IPS DF 6.9 (cell line): ENCODE results near the gene MTCL3.

ENCODE experiments used
- DNase-seq: peaks from one replicate; pipeline ENCODE4 v3.0.0-alpha.2; 2013; ENCODE audit warnings: low read depth, low spot score
- H3K27ac ChIP-seq: one replicate; pipeline ENCODE4 v1.5.1; 2013; ENCODE audit warnings: low read length, control low read depth
- H3K27me3 ChIP-seq: 2 replicates; pipeline ENCODE4 v1.6.1; 2013; ENCODE audit warnings: mild to moderate bottlenecking, low read length; ENCODE audit not compliant: control insufficient read depth, insufficient read depth
- H3K36me3 ChIP-seq: 2 replicates; pipeline ENCODE4 v1.6.1; 2013; ENCODE audit warnings: low read length; ENCODE audit not compliant: control insufficient read depth, insufficient read depth
- H3K4me1 ChIP-seq: 2 replicates; pipeline ENCODE4 v1.6.1; 2013; ENCODE audit warnings: low read length; ENCODE audit not compliant: control insufficient read depth, insufficient read depth
- H3K4me3 ChIP-seq: 2 replicates; pipeline ENCODE4 v1.5.1; 2013; ENCODE audit warnings: mild to moderate bottlenecking, low read length
- H3K9me3 ChIP-seq: 2 replicates; pipeline ENCODE4 v1.6.1; 2013; ENCODE audit warnings: low read length, inconsistent platforms; ENCODE audit not compliant: control insufficient read depth, insufficient read depth
- WGBS: extraction: QIAGEN DNeasy Blood & Tissue Kit; methylation state at CpG from one replicate; pipeline ENCODE4 v1.1.7; 2013; ENCODE audit warnings: mixed read lengths, missing lambda C conversion rate; ENCODE audit not compliant: insufficient read length, insufficient coverage; 5-methylcytosine and 5-hydroxymethylcytosine counted together

Gene MTCL3

DNA sequence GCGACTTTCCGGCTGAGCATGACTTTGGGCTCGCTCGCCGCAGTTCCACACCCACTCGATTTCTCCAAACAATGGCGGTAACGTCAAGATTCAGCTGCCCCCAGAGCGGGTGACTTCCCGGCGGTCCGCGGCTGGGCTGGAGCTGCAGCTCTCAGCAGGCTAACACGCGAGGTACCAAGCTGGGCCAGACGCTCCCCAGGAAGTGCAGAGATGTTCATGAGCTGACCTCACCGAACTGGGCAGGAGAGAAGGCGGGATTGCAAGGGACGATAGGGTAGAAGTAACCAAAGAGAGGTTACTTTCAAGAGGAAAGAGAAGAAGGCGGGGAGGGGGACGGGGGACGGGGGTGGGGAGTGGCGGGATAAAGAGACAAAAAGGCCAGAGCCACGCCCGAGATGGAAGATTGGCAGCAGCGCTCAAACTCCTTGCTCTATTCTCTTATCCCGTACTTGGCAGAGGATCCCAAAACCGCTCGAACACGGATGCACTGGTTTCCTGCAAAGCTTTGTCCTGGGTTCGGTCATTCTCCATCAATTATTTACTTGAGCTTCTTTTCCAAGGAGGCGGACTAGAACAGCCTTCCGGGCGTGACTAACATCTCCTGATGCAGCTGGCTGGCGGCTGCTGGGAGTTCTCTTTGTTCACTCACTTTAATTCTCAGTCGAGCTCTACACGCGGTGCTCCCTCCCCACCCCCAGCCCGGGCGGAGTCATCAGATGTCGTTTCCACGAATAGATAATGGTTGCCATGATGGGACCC is at the start of gene MTCL3:
MTCL3 (minus strand) TSS at position 626 of the 759 bp plus-strand sequence.
- Histone ChIP-seq H3K27ac (no peak within 1 kb of the TSS), H3K9me3 (no peaks in the 10 kb centered on the region), H3K4me1 (peaks cover 3% of the 10 kb centered on the region; the same call in 1 of the 2 replicates), H3K36me3 (no peaks in the 10 kb centered on the region), H3K27me3 (0 out of 2 replicates have a peak, but pooled peaks cover 1% of the 10 kb centered on the region), H3K4me3 (peak within 1 kb of the TSS; percentile 73; the same call in 1 of the 2 replicates)
- WGBS, result no CpG with 5 or more reads among the region's 42 CpGs
- peak; percentile 61 for DNase-seq

DNA sequence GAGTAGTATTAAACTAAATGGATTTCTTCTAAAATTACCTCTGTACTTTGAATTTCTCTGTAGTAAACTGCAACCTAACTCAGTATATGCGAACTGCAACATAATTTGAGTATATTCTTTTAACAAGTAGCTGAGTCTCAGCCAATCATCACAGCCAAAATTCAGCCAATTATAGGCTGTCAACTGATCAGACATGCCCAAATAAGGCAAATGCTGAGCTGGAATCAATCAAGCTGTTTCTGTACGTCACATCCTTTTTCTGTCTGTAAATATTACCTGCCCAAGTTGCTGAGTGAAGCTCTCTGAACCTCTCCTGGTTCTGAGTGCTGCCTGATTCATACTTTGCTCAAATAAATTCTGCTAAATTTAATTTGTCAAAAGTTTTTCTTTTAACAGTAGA is 48.3 kb upstream of the MTCL3 start:
- Histone ChIP-seq H3K27me3 (no peaks in the 10 kb centered on the region), H3K9me3 (no peaks in the 10 kb centered on the region), H3K4me3 (no peak overlapping the region), H3K27ac (no peak overlapping the region), H3K4me1 (no peaks in the 10 kb centered on the region), H3K36me3 (no peaks in the 10 kb centered on the region)
- no CpG with 5 or more reads among the region's 2 CpGs for WGBS
- no peak for DNase-seq

DNA sequence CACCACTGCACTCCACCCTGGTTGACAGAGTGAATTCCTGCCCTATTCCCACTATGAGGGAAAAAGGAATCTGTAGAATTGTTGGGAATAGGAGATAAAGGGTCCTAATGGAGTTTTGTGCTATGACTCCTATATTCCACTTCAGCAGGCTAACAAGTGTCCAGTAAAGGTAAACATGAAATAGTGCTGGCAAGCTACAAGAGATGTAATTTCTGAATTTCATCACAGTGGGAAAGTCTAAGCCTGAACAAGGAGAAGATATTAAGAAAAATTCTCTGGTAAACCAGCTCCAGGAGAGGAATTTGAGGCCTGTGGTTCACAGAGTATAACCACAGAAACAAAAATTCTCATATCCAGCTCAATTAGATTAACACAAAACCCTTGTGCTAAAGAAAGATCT is 47.5 kb upstream of the MTCL3 start:
- H3K36me3 ChIP-seq, result no peaks in the 10 kb centered on the region

DNA sequence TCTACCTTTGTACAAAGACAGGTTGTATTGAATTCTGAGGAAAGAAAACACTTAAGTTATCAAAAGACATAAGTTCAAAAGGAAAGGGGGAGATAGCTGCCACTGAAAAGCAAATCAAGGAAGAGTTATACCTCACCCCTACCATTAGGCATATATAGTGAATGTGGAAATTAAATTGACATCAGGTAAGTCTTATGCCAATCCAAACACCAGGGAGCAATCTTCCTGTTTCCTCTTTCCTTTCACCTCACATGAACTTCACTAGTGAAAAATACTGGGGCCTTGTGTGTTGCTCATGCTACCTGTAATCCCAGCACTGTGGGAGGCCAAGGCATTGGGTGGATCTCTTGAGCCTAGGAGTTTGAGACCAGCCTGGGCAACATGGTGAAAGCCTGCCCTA is 47.0 kb upstream of the MTCL3 start:
- Histone ChIP-seq H3K4me3 (no peak overlapping the region), H3K4me1 (no peaks in the 10 kb centered on the region), H3K36me3 (no peaks in the 10 kb centered on the region), H3K27ac (no peak overlapping the region), H3K9me3 (no peaks in the 10 kb centered on the region), H3K27me3 (no peaks in the 10 kb centered on the region)
- DNase-seq, result no peak

More for the DNA sequence above, 47.5 kb upstream of the MTCL3 start:
- Histone ChIP-seq H3K4me3 (no peak overlapping the region), H3K27ac (no peak overlapping the region), H3K27me3 (no peaks in the 10 kb centered on the region), H3K9me3 (no peaks in the 10 kb centered on the region), H3K4me1 (no peaks in the 10 kb centered on the region)
- no peak for DNase-seq

DNA sequence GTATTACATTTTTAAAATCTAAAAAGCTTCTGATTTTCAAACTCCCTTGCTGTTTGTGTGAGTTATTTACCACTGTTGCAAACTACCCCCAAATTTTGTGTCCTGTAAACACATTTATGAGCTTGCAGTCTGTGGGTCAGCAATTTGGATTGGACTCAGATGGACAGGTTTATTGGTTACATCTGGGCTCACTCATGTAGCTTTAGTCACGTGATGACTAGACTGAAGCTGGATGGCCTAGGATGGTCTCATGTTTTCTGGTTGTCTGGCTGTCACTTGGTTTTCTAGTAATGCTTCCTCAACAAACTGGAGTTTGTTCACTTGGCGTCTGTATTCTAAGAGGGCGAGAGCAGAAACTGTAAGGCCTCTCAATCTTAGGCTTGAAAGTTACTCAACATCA is 45.6 kb upstream of the MTCL3 start:
- no peak for DNase-seq
- Histone ChIP-seq H3K4me1 (no peaks in the 10 kb centered on the region), H3K27ac (no peak overlapping the region), H3K9me3 (no peaks in the 10 kb centered on the region), H3K4me3 (no peak overlapping the region), H3K36me3 (no peaks in the 10 kb centered on the region), H3K27me3 (no peaks in the 10 kb centered on the region)
- WGBS, result no CpG with 5 or more reads among the region's 3 CpGs

DNA sequence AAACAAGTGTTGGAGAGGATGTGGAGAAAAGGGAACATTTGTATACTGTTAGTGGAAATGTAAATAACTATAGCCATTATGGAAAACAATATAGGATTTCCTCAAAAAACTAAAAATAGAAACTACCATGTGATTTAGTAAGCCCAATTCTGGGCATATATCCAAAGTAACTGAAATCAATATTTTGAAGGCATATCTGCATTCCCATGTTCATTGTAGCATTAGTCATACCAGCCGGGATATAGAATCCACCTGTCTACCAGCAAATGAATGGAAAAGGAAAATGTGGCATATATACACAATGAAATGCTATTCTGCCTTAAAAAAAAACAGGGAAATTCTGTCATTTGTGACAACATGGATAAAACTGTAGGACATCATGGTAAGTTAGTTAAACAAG is 42.5 kb upstream of the MTCL3 start:
- DNase-seq, result no peak
- no peaks in the 10 kb centered on the region for H3K36me3 ChIP-seq
- no peaks in the 10 kb centered on the region for H3K9me3 ChIP-seq
- no CpG with 5 or more reads among the region's 1 CpG for WGBS
- no peak overlapping the region for H3K27ac ChIP-seq
- H3K27me3 ChIP-seq, result no peaks in the 10 kb centered on the region
- no peaks in the 10 kb centered on the region for H3K4me1 ChIP-seq
- no peak overlapping the region for H3K4me3 ChIP-seq

DNA sequence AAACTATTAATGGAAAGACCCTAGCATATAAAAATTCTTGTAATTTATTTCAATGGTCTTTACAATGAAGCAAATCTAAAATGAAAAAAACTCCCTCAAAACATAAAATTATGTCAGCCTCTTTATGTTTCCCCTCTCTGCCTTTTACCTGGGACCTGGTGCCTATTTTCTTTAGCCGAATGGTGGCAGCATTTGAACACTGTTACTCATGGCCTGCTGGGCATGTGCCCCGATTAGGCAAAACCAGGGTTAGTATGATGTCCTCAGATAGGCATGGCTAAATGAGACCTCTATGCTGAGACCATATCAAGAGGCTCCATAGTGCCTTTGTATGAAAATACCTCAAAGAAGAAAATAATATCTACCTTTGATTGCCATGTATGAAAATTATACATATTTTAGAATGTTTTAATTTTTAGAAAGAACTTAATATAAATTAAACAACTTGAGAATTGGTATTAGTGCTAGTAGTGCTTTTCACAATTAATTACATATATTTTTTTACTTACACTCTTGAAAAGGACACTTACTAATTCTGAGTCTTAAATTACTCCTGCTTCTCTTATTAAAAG is 35.4 kb upstream of the MTCL3 start:
- Histone ChIP-seq H3K36me3 (no peaks in the 10 kb centered on the region), H3K27me3 (no peaks in the 10 kb centered on the region), H3K9me3 (no peaks in the 10 kb centered on the region), H3K4me3 (no peak overlapping the region), H3K27ac (no peak overlapping the region), H3K4me1 (no peaks in the 10 kb centered on the region)
- whole genome bisulfite sequencing, result no CpG with 5 or more reads among the region's 2 CpGs
- peak; percentile 29 for DNase-seq

DNA sequence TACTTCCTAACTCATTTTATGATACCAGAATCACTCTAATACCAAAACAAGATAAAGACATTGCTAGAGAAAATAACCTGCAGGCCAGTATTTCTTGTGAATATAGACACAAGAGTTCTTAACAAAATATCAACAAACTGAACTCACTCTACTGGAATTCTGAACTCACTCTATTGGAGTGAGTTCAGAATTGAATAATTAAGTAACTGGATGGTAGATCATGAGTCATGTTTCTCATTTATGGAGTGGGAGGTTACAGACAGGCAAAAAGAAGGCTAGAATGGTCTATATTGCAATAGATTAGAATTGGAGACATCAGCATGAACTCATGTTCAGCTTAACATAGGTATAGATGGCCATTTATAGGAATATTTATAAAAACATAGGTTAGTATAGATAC is 31.3 kb upstream of the MTCL3 start:
- no peak for DNase-seq
- Histone ChIP-seq H3K36me3 (no peaks in the 10 kb centered on the region), H3K9me3 (no peaks in the 10 kb centered on the region), H3K4me1 (no peaks in the 10 kb centered on the region), H3K27me3 (no peaks in the 10 kb centered on the region), H3K4me3 (no peak overlapping the region), H3K27ac (no peak overlapping the region)

DNA sequence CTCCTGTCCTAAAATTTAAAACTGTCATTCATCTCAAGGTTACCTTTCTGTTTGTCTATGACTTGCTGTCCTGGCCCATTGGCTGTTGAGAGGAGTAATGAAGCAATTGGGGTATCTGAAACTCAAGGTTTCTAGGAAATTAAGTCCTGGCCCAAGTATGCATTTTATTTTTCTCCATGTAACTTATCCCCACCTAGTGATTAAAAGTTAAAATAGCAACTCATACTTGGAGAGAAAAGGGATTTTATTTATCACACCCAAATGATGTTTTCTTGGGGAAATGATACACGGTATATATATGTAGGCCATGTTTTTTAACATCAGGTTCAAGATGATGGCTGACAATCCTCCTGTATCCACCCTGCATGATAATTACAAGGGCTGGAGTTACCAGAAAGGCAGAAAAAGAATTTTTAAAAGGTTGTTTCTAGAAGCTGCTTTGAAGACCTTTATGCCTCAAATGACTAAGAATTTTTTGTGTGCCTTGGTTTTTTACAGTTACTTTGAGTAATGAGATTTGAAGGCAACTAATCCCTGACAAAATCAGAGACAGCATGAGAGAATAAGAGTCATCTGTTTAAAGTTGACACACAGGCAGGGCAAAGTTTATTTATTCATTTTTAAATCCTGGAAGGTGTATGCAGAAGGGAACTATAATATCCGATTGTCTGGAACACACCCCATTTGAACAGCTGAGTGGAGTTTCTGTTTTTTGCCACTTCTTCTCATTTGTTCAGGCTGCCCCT is 28.9 kb upstream of the MTCL3 start:
- Histone ChIP-seq H3K27ac (no peak overlapping the region), H3K36me3 (no peaks in the 10 kb centered on the region), H3K9me3 (no peaks in the 10 kb centered on the region), H3K4me1 (no peaks in the 10 kb centered on the region), H3K27me3 (no peaks in the 10 kb centered on the region), H3K4me3 (no peak overlapping the region)
- DNase-seq, result no peak
- no CpG with 5 or more reads among the region's 2 CpGs for WGBS

DNA sequence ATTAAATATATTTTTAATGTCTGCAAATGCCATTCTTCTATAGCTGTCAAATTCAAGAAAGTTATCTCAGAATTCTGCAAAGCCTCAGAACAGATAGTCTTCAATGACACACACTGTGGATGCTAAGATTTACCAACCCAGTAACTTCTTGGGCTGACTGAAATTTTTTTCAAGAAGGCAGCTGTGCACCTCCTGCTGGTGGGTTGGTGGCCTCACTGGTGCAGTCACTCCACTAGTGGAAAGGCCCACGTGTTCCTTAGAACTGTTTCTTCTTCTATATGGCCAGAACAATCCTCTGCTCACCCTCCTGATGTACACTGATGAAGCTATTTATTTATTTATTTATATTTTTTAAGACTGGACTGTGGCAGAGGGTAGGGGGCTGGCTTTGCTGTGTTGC is 28.1 kb upstream of the MTCL3 start:
- Histone ChIP-seq H3K4me1 (no peaks in the 10 kb centered on the region), H3K27me3 (no peaks in the 10 kb centered on the region), H3K9me3 (no peaks in the 10 kb centered on the region), H3K27ac (no peak overlapping the region), H3K36me3 (no peaks in the 10 kb centered on the region), H3K4me3 (no peak overlapping the region)
- WGBS, result no CpG with 5 or more reads among the region's 1 CpG
- no peak for DNase-seq
